GM18502 (cell line): ENCODE data around the gene RGS6.

Source experiments
- ATAC-seq: cut with Tn5 transposase; IDR thresholded peaks from one replicate; pipeline ENCODE4 v1.9.1; 2021; ENCODE audit warnings: mild to moderate bottlenecking; ENCODE audit not compliant: unreplicated experiment, poor library complexity

The RGS6 gene

DNA sequence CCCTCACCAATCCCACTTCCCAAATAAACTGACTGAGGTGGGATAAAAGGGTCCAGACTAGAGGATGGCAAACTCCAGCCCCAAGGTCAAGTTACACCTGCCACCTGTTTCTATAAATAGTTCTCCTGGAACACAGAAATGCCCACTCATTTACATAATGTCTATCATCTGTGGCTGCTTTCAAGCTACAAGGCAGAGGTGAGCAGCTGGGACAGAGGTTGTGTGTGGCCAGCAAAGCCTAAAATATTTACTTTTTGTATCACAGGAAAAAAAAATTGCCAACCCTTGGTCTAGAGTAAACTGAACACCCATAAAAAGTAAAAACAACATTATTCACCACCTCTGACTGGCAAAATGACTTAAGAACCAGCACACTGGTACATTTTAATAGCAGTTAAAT, 269.4 kb downstream of the RGS6 start:
- ATAC-seq: no peak

DNA sequence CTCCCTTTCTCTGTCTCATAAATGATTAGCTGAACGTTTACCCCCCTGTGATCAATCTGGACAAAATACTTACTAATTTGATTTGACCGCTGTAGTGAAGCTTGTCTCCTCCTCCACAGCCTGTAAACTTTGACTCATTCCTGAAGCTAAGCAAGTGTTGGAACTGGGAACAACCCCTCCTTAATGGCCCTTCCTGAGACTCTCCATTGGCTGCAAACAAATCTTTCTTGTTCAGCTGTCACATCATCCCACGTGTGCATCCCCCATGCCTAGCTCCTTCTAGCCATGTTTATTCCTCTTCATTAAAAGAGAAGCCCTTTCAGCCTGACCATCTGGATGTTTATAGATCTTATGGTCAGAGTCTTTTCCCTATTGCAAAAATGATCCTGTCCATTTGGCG, 281.2 kb downstream of the RGS6 start:
- ATAC-seq: no peak

DNA sequence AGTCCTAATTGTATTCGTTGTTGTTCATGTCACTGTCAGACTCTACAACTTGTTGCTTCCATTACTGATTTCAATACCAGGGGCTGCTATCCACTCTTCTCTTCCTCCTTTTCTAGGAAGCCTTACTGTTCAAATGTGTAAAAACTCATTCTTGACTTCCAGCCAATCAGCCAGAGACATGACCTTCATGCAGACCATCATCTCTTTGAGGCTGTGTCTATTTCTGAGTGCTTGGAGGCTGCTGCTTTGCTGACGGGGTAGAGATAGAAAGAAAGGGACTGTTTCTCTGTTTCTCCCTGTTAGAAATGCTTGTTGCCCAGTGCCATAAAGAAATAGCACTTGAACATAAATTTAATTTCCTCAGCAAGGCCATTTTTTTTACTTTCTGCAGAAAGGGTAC, 282.9 kb downstream of the RGS6 start:
- ATAC-seq: no peak

DNA sequence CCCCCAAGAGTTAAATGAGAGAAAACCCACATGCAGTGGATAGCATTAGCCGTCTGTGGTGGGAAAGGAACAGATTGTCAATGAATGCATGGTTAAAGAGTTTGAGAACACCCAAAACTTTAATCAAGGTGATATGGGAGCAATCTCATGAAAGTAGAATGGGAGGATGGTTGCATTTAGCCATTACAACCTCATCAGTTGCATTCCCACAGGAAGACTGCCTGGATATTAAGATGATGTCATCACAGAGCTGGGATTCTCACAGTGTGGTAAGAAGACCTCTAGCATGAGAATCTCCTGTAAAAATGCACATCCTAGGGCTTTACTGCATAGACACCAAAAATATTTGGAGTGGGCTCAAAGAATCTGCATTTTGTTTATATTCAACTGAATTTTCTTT, 284.9 kb downstream of the RGS6 start:
- ATAC-seq: no peak

DNA sequence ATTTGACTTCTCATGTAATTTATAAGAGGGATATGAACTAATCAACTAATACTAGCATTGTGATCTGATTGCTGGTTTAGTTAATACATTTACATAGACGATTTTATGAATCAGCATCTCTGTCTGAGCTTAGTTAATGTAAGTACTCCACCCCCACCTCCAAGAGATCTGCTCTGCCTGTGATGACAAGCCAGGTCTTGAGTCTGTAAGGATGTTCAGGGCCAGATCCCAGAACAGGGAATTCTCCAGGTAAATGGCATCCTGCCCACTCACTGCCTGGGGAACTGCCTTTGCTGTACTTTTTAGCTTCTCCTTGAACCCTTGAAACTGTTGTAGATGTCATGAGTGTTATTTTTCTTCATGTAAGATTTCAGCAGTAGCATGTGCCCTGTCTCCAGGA, 289.8 kb downstream of the RGS6 start:
- ATAC-seq: no peak

DNA sequence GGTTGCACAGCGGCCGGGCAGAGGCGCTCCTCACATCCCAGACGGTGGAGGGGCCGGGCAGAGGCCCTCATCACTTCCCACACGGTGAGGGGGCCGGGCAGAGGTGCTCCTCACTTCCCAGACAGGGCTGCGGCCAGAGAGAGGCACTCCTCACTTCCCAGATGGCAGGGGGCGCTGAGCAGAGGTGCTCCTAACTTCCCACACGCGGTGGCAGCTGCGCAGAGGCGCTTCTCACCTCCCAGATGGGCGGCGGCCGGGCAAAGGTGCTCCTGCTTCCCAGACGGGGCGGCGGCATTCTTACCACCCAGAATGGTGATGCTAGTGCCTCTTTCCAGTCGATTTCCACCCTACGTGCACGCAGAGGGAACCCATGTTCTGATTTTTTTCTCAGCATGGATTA, 304.4 kb downstream of the RGS6 start:
- ATAC-seq: no peak

DNA sequence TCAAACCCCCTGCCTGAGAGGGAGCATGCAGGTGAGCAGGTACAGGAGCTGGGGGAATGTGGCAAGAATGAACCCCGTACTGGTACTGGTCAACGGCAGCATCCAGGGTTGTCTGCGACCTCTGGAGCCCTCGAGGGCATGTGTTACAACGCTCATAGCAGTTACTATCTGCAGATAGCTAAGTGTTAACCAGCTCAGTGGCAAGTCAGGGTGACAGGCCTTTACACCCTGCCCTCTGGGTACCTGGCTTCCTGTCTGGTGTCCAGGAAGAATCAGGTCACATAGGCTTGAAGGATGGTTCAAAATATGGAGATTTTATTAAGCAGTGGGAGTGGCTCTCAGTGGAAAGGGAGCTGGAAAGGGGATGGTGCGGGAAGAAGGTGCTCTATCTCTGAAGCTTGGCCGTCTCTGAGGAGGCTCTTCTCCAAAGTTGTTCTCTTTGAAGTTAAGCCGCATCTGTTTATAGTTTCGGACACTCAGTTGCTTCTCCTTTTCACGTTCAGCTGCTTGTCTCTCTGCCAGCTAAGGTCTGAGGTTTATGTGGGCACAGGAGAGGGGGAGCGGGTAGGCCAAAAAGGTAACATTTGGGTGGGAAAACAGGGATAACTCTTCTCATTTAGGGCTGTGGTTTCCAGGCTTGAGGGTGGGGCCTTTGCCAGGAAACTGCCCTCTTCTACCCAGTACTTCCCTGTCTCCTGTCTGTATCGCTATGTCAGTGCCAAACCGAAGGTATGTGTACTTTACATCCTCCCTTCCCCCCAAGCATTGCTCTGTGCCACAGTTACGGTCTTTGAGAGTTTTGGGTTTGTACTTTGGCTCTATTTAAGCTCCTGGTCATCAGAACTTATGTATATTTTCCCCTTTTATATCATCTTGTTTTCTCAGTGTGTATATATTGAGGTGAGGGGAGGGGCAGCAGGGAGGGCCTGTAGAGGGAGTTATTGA, 305.8 kb downstream of the RGS6 start:
- no peak for ATAC-seq

DNA sequence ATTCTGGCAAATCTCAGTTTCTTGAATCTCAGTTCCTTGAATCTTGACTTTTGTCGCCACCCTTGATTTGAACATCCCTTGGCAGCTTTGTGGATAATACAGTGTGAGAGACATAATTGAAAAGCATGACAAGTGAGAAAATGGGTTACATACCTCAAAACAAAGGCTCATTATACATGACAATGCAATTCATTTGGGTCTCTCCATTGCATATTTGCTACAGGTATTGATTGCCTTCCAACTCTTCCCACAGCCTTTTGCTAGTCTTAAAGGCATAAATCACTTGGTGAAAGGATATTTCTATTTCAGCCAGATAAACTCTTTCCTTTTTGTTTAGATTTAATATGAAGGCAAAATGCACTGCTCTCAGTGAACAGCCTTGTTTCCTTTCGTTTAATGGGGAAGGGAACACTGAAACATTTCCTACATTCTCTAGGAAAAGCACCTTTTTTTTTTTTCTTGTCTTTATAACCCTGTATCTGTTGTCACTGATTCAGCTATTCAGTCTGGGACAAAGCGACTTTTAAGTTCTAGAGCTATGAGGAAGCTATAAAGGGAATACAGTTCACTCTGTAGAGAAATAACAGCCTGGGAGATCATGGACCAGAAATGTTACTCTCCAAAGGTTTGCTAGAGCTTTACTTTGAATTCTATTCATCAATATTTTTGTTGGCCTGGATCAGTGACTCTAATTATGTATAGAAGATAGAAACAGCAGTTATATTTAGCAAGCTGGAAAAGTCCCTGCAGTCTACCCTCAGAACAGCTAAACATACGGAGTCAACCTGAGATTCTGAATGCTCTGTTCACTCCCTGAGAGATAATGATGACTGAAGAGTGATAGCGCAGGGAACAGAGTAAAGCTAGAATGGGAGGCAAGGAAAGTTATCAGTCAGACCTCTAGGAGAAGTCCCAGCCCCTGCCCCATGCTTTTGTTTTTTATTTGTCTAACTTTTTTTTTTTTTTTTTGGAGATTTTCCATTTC, 311.4 kb downstream of the RGS6 start:
- ATAC-seq: no peak

DNA sequence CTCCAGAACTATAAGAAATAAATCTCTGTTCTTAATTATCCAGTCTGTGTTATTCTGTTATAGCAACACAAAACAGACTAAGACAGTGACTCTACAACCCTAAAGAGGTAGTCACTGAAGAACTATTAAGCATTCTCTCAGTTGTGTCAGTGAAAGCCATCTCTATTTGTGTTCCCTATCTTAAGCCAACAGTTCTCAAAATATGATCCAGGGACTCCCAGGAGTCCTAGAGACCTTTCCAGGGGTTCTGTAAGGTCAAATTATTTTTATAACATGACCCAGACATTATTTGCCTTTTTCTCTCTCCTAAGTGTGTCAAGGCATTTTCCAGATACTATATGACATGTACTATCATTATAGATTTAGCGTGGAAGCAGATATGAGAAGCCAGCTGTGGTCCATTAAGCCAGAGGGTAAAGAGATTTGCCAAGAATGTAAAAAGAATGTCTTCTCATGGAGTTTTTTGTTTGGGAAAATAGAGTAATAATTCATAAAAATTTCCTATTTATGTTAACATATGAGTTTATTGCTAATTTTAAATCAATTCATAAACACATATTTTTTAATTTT, 315.8 kb downstream of the RGS6 start:
- ATAC-seq: no peak

DNA sequence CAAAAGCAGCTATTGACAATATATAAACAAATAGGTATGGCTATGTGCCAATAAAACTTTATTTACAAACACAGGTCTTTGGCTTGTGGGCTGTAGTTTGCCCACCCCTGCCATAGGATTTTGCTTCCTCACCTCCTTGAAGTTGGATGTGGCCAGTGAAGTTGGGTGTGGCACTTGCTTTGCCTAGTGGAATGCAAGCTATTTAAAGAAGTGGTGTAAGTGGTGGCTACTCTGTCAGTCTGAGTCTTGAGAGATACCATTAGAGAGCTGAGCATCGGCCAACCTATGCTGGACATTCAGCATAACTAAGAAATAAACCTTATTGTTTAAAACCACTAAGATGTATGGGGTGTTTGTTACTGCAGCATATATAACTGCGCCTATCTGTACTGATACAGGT, 321.3 kb downstream of the RGS6 start:
- ATAC-seq: no peak

DNA sequence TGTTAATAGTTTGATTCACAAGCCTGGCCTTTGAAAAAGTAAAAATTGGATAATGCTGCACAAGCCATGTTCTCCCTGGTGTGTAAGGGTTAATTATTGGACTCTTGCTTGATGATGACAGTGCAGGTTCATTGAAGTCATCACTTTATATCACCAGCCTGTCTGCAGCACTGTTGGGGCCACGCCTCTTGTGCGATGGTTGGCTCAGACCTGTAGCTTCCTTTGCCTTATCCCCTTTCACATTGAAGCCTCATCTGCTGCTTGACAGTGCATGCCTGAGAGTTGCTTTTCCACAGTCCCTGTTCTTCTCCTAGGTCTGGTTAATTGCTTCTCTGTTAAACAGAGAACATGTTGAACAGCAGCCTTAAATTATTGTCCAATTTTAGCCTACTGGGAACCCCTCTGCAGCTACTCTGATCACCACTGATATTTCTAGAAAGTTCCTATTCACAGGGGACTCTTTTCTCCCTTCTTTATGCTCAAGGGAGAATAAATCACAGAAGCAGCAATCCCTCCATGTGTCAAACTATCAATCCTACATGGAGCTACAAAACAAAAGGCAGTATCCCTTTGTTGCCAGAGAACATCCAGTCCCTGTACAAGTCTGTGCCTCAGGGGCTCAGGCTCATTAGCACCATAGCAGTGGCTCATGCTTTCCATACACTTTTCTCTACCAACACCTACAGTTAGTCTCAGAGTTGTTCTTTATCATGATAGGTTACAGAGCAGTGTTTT, 322.1 kb downstream of the RGS6 start:
- no peak for ATAC-seq

DNA sequence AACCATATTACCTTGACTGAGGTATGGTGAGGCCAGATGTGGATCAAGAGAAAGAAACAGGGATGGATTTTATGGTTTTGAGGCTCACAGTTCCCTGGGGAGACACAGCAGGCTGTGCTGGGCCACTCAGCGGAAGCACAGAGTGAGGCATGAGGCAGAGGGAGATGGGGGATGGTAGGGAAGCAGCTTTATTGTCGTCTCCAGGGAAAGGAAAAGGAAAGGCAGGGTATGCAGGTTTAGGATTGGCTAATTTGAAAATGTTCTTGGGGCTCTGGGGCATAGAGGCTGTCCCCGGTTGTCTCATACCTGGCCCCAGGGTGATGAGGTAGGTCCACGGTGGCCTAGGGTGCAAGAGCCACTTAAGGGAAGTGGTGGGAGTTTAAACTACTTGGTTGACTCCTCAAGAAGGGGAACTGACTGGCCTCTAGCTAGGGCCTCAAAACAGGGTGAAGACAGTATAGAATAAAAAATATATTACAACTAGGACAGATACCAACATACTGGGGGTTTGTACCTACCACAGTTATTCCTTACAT, 322.8 kb downstream of the RGS6 start:
- ATAC-seq: no peak

DNA sequence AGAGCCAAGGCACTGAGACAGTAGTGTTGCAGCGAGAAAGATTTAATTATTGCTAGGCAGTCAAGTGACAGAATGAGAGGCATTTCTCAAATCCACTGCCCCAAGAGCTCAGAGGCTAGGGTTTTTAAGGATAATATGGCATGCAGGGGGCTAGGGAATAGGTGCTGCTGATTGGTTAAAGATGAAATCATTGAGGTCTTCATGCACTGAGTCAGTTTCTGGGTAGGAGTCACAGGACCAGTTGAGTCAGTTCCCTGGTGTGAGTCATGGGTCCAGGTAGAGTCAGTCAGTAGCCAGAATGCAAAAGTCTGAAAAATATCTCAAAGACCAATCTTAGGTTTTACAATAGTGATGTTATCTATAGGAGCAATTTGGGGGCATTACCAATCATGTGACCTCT, 323.8 kb downstream of the RGS6 start:
- no peak for ATAC-seq

DNA sequence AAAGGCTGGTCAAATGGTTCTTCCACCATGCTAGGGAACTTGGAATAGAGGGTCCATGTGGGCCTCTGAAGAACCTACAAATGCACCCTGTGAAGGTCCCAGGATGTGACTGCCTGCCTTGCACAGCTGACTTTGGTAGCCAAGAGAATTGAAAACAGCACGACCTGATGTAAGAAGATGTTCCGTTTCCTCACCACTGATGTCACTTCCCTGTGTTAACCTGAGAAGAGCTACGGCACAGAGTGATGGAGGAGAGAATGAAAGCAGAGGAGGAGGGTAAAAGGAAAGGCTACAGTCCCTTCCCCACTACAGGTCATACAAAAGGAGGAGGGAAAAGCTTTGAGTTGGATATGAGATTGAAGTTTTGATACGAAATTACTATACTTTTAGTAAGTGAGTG, 328.8 kb downstream of the RGS6 start:
- ATAC-seq: no peak

DNA sequence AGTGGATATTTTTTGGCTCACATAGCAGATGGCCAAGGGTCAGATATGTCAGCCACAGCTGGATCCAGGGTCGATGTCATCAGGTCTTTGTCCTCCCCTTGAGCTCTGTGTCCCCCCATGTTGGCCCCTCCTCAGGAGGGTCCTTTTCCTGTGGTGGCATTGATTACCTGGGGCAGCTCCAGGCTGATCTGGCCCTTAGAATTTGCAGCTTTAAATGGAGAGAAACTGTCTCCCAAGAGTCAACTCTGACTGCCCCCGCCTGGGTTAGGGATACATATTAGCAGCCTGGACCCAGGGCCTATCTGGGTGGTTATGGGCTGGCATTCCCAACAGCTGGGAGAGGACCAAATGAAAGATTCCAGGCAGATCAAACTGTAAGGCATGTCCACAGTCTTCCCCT, 330.5 kb downstream of the RGS6 start:
- no peak for ATAC-seq

DNA sequence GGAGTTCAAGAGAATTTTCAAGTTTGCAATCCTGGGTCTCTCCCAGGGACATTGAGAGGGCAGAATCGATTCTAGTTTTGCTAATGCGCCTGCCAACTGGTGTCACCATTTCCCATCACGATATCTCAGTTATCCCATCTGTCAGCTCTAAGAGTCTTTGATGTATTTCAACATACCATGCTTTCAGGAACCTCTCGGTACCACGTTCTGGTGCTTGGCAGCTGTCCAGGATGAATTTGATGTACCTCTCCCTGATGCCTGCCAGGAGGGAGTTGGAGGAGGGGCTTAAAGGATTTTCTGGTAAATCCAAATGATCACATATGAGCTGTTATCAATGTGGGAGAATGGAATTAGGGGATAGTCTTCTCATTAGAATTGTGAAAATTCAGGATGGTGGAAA, 332.5 kb downstream of the RGS6 start:
- ATAC-seq: no peak

DNA sequence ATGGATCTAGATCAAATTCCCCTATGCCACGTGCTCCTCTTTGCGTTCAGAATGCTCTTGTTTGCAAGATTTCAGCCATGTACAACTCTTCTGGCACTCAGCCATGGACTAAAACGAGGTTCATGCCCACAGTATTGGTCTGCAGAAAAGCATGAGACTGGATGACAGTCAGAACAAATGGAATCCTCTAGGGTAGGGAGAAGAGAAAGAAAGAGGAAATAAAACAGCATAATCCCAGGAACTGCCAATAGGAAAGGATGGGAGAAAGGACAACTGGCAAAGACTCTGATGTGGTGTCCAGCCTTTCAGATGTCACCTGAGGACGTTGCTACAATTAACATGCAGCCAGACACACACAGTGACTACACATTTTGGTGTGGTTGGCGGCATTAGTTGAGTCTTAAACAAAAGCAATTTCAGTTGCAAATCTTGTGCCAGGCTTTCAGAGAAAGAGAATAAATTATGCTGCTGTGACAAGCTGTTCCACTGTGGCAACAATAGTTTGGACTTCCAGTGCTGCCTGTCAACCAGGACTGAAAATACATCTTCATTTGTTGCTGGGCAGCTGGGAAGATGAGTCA, 338.0 kb downstream of the RGS6 start:
- no peak for ATAC-seq

DNA sequence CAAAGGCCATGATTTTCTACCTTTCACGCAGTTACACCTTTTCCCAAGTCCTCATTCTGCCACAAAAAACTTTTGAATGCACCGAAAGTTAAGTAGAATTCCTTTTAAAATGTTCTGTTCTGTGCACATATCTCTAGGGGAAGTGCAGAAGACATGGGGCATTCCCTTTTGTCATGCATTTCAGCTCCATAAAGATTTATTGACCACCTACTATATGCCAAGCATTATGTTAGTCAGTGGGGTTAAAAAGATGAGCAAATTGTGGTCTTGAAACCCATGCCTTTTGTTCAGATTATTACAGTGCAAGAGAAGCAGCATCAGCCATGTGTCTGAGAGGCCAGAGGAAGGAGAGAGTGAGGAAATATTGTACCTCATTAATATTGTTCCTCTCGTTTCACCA, 338.5 kb downstream of the RGS6 start:
- no peak for ATAC-seq

DNA sequence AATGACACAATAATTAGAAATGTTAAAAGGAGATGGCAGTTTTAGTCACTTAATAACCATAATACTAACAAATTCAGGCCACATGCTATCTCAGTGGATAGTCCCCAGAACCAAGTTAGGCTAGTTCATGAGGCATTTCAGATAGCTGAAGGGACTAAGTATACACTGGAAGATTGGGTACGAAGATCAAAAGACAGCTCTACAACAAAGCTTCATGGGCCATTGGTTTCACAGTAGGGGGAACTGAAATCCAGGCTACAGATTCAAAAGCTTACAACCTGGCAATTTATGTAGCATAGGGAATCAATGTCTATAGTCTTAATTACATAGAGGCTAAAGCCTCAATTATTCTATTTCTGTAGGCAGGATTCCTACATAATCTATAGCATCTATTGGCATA, 343.0 kb downstream of the RGS6 start:
- no peak for ATAC-seq

DNA sequence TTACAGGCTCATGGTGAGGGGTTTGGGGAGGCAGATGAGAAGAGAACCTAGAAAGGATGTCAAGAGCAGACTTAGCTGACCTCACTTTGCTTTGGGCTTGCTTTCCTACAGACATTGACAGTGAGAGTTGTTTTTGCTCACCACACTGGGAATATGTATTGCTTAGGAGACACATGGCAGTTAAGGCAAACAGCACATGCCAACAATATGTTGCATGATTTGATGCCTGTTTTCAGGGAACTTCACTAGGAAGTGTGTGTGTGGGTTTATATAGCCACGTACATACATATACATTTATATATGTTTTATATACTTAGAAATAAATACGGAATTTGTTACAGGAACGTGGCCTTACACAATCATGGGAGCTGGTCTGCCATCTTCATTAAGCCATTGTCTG, 346.1 kb downstream of the RGS6 start:
- ATAC-seq: no peak
